NCI-H524 (cell line): ENCODE data around the gene SAA4.
"Not testable (repeated sequence)": the region's sequence is repeated elsewhere in the genome, so short reads cannot be mapped to it uniquely, and the experiment has no call there.

Source experiments
- DNase-seq, 2 experiments: peaks; one replicate each; lab custom pipeline; 2025; lab: John Stamatoyannopoulos, UW

Gene SAA4, protein sequence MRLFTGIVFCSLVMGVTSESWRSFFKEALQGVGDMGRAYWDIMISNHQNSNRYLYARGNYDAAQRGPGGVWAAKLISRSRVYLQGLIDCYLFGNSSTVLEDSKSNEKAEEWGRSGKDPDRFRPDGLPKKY

DNA sequence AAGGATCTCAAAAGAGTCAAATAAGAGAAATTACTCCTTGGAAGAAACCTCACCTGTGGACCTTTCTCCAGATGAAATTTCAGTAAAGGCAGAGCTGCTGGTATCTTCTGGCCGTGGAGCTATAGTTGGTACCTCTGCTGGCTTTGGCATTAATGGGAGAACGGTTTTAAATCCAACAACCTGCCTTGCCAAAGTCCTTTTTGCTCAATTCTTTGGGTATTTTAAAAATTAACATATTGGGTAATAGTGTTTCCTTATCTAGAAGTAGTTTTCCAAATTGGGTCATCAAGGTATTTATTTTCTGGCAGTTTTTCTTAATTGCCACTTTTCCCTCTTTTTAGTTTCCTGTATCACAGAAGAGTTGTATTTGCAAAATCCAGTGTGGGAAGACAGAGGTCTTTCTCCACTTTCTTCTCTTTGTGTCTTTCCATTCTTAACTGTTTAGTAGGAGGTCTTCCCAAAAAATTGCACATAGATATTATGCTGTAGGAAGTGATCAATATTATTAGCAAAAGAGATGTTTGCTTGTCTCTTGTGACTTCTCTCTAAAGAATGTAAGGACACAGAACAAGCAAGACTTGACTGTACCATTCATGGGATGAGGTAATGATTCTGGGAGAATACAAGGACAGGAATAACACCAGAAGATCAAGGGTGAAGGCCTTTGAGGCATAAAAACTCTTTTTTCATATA, at the start of gene SAA4:
Gene SAA4 (minus strand): TSS at position 139 of the 693 bp plus-strand sequence. CDS start 876 bp downstream, outside the sequence.
- DNase-seq, result no peak

DNA sequence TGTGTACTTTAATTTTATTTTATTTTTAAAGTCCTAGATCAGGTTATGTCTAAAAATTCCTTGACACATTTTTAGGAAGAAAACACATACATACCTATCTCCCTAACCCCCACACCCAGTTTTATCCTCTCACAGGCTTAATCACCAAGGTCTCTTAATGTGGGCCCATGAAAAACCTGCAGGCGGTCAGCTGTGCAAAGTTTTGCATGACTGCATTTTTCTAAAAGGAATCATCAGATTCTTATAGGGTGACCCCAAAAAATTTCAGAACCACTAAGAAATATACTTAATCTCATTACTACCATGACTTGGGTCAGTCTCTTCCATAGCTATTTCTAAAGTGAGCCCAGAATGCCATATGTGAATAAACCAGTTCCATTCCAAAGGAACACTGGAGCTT, 49.2 kb upstream of the SAA4 start:
- no peak for DNase-seq

DNA sequence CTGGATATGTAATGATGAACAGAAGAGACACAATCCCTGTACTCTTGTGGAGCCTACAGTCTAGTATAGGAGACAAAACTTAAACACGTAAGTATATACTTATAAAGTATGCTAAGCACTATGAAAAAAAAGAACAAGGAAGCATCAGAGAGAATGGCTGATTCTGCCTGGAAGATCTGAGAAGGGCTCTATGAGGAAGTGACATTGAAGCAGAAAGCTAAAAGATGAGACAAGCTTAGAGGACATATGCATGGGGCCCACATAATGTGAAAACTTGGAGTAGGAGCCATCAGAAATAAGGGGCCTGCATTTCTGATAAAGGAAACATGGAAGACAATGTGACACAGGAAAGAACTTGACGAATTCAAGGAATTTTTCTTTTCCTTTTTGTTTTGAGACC, 46.0 kb upstream of the SAA4 start:
- no peak for DNase-seq

DNA sequence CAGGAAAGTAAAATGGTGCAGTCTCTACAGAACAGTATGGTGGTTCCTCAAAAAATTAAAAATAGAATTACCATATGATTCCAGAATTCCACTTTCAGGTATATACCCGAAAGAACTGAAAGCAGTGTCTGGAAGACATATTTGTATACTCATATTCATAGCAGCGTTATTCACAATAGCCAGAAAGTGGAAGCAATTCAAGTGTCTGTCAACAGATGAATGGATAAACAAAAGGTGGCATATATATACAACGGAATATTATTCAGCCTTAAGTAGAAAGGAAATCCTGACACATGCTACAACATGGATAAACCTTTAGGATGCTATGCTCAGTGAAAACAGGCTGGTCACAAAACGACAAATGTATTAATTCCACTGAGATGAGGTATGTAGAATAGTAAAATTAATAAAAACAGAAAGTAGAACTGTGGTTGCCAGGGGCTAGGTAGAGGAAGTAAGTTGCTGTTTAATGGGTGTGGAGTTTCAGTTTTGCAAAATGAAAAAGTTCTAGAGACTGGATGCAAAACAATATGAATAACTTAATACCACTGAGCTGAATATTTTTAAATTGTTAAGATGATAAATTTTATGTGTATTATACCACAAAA, 43.9 kb upstream of the SAA4 start:
- DNase-seq, result no peak

DNA sequence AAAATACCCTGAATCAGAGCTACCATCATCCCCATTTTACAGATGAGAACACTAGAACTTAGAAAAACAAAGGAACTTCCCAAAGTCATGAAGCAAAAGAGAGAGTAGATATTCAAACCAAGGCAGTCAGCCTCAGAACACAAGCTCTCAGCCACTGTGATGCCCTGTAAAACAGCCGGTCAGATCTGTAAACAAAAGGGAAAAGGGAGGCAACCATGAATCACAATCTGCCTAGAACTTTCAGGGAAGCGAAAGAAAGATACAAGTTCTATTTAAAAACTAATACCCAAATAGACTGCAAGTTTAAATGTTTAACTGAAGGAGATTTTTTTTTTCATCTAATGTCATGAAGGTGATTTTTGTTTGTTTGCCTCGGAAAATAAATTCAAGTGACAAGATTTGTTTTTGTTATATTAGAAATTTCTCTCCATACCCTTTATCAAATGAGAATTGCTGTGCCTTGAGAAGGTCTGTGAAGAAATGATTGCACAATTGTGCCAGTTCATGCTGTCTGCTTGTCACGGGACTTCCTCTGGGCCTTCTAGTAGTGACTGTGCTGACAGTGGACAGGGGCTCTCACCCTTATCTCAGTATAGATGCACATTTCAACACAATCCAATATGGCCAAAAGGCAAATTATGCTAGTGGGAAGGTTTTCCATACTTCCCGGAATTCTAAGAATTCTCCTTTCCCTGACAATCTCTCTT, 41.1 kb upstream of the SAA4 start:
- no peak for DNase-seq

DNA sequence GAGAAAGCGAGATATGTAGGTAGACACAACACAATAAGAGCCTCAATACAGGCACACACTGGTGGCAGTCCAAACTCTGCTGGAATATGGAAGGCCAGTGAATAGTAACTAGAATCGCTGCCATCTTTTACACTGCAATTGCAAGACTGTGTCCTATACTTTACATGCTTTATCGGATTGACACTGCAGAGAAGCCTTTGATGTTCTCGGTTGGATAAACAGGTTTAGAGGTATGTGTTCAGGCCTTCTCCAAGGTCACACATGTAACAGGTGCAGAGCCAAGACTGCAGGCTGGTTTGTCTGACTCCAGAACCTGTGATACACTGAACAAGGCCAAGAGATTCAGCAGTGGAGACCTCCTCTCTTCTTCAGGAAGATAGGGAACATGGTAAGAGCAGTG, 34.6 kb upstream of the SAA4 start:
- DNase-seq, result no peak

DNA sequence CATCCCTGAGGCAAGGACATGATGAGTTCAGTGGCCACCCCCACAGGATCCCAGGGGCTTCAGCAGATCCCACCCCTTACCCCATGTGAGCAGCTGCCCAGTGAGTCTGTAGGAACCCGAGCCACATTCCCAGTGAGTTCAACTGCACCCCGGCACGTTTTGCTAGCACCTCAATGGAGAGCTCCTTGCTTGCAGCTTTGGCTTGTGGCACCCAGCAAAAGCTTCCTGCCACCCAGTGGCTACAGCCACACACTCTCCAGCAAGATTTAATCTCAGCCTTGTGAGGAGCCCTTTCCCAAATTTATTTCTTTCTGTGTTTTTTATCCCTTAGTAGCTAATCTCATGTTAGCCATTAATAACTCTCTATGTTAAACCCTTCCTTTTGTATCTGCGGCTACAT, 33.5 kb upstream of the SAA4 start:
- no peak for DNase-seq

DNA sequence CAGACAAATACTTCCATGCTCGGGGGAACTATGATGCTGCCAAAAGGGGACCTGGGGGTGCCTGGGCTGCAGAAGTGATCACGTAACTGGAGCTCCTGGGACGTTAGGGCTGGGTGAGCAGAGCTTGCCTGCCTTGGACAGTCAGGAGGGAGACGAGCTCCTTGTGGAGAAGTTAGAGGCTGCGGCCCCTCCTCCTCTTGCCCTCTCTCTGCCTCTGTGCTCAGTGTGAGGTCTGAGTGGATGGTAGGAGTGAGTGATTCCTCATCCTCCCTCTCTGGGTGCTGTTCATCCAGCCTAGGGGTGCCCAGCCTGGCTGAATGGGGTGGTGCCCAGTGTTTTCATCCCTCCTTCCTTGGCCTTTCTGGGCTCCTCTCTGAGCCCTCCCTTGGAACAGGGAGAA, 32.6 kb upstream of the SAA4 start:
- DNase-seq, result not testable (repeated sequence)

DNA sequence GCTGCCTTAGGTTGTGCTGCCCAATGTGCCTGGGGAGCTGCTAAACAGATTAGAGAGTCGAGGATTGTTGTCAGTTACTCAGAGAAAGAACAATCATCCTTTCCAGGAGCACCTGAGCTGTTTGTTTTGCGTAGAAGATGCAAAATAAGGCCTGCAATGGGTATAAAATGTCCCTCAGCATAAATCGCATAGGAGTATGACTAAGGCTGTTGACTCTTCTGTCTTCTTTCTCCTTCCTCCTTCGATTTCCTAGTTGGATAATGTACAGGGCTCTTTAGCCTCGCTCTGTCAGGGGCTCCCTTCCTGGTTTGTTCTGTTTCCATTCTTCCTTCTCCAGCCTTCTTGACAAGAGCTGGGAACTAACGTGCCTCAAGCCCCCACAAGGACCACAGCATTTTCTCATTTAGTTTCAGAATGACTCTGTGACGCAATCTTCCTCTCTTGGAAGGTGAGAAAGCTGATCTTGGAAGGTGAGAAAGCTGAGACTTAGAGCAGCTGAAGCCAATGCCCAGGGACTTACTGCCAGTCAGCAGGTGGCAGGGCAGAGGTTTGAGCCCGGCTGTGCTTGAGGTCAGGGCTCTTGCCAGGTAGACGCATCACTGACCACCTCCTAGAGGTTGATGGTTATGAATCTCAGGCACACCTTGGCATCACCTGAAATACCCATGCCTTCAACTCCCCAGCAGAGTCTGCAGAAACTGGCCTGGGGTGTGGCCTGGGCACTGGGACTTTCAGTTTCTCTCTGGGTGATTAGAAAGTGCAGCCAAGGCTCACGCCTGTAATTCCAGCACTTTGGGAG, 30.9 kb upstream of the SAA4 start:
- not testable (repeated sequence) for DNase-seq

DNA sequence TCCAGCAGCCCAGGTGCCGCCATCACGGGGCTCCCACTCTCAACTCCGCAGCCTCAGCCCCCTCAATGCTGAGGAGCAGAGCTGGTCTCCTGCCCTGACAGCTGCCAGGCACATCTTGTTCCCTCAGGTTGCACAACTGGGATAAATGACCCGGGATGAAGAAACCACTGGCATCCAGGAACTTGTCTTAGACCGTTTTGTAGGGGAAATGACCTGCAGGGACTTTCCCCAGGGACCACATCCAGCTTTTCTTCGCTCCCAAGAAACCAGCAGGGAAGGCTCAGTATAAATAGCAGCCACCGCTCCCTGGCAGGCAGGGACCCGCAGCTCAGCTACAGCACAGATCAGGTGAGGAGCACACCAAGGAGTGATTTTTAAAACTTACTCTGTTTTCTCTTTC, 29.3 kb upstream of the SAA4 start, which contains the start of gene SAA1:
Gene SAA1 (plus strand): TSS at position 316 of the 400 bp plus-strand sequence. CDS start 624 bp downstream, outside the sequence.
- DNase-seq, result no peak

DNA sequence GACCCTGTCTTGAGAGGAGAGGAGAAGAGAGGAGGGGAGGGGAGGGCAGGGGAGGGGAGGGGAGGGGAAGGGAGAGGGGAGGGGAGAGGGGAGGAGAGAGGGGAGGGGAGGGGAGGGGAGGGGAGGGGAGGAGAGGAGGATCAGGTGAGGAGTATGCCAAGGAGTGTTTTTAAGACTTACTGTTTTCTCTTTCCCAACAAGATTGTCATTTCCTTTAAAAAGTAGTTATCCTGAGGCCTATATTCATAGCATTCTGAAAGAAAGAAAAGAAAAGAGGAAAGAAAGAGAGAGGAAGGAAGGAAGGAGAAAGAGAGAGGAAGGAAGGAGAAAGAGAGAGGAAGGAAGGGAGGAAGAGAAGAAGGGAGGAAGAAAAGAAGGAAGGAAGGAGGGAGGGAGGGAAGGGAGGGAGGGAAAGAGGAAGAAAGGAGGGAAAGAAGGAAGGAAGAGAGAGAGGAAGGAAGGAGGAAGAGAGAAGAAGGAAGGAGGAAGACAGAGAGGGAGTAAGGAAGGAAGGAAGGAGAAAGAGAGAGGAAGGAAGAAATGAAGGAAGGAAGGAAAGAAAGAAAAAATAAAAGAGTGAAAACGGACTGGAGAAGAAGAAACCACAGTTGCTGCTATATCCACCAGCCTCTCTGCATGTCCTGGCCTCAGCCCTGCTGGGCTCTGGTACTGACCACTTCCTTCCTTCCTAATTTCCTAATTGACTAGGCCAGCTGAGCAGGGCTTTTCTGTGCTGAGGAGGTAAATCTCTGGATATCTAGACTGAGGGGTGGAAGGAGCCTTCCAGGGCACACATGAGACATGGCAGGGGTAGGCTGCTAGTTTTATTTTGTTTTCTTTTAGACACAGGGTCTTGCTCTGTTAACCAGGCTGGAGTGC, 28.3 kb upstream of the SAA4 start:
- DNase-seq, result no peak

DNA sequence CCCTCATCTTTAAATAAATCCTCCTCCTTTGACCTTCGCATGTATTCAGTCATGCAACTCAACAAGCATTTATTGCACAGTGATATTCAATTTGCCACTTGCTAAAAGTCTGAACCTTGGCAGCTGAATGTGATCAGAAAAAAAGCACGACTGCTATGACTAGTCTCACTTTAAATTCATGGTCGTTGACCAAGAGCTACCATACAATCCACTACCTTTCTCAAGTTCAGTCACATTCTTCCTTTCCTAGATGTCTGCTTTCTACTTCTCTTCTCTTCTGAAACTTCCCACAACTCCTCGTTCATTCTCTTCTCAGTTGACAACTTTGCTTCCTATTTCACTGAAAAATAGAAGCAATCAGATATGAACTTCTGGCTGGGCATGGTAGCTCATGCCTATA, 27.4 kb upstream of the SAA4 start:
- no peak for DNase-seq

DNA sequence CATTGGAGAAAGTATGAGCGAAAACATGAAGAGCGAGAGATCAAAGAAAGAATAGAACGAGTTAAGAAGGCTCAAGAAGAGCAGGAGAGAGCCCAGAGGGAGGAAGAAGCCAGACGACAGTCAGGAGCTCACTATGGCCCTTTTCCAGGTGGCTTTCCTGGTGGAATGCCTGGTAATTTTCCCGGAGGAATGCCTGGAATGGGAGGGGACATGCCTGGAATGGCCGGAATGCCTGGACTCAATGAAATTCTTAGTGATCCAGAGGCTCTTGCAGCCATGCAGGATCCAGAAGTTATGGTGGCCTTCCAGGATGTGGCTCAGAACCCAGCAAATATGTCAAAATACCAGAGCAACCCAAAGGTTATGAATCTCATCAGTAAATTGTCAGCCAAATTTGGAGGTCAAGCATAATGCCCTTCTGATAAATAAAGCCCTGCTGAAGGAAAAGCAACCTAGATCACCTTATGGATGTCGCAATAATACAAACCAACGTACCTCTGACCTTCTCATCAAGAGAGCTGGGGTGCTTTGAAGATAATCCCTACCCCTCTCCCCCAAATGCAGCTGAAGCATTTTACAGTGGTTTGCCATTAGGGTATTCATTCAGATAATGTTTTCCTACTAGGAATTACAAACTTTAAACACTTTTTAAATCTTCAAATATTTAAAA, 26.2 kb upstream of the SAA4 start:
- DNase-seq, result not testable (repeated sequence)

DNA sequence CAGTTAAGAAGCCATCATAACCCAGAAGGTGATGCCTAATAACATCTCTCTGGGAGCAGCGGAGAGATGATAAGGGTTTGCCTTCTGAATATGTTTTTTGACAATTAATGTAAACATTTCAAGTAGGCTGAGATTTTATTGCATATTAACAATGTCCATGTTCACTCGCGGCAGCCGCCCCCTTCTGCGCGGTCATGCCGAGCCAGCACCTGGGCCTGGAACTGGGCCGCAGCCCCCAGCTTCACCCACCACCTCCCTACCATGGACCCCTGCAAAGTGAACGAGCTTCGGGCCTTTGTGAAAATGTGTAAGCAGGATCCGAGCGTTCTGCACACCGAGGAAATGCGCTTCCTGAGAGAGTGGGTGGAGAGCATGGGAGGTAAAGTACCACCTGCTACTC, 25.1 kb upstream of the SAA4 start:
- DNase-seq, result no peak

DNA sequence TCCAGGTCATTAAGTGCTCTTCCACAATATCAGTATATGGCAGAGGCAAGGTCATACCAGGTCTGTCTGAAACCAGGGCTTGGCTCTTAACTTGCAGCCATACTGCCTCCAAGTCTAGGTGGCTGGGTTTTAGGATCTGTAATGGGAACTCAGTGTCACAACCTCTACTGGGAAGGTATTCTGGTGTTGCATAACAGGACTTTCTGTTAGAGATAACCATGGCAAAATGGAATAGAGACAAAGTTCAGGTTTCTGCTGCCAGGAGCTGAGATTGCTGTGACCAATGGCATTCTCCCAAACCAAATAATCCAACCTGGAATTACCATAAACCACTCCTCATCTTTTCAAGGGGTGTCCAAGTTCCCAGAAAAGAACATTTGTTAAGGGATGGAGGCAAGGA, 22.7 kb upstream of the SAA4 start:
- DNase-seq, result no peak

DNA sequence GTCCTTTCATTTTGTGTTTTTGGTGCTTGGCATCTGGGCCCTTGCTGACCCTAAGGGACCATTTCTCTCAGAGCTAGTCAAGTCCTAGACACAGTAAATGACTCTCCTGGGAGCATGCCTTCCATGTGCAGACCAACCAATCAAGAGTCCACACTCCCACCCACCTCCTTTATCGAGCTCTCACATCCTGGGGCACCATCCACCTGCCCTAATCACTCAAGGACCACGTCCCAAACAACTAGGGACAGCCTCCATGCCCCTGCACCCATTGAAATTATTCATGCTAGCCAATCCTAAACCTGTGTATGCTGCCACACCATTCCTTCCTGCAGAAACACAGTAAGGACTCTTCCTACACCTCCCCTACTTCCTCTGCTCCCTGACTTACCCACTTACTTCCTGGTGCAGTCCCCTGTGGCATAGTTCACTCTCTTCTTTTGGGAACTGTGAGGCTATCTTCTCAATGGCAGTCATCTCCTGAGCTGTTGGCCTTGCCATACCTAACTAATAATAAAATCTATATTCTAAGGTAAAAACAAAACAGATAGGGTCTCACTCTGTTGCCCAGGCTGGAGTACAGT, 18.3 kb upstream of the SAA4 start:
- DNase-seq, result no peak

DNA sequence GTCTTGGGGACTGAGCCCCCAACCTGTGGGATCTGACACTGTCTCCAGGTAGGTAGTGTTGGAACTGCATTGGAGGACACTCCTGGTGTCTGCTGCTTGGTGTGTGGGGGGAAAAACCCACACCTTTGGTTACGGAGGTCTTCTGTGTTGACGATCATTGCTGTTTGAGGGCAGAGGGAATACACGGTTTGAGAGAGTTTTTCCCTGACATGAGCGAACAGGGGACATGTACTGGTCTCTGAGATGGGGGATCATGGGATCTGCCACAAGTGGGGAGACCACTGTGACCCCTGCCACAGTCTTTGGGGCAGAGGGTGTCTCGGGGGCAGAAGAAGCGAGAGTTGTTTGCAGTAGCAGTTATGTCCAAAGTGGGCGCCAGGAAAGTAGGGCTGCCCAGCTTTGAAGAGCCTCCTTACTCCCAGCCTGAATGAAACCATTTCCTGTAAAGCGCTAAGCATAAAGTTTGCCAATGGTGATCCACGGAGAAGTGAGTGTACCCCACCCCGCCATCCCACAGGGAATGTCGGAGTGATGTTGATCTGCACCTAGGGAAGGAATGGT, 17.3 kb upstream of the SAA4 start:
- DNase-seq, result no peak

DNA sequence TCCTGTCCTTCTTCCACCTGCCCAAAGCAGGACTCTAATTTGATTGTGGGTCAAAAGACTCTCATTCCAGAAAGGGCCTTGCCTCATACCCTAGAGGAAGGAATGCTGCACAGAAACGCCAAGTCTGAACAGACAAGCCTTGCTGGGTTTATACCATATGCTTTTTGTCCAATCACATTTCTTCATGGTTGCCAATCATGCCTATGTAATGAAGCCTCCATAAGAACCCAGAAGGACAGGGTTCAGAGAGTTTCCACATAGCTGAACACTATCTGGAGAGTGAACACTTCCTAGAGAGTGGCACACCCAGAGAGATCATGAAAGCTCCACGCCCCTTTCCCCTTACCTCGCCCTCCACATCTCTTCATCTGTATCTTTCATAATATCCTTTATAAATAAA, 16.6 kb upstream of the SAA4 start:
- no peak for DNase-seq

DNA sequence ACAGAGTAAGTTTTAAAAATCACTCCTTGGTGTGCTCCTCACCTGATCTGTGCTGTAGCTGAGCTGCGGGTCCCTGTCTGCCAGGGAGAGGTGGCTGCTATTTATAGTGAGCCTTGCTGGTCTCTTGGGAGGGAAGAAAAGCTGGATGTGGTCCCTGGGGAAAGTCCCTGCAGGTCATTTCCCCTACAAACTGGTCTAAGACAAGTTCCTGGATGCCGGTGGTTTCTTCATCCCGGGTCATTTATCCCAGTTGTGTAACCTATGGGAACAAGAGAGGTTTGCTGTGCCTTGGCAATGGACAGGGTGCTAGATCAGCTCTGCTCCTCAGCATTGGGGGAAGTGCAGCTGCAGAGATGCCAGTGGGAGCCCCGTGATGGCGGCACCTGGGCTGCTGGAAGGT, 12.0 kb upstream of the SAA4 start, which contains the start of gene SAA2:
Gene SAA2 (minus strand): TSS at position 108 of the 400 bp plus-strand sequence. CDS start 657 bp downstream, outside the sequence.
- no peak for DNase-seq

DNA sequence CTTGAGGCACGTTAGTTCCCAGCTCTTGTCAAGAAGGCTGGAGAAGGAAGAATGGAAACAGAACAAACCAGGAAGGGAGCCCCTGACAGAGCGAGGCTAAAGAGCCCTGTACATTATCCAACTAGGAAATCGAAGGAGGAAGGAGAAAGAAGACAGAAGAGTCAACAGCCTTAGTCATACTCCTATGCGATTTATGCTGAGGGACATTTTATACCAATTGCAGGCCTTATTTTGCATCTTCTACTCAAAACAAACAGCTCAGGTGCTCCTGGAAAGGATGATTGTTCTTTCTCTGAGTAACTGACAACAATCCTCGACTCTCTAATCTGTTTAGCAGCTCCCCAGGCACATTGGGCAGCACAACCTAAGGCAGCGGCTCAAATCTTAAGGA, 10.6 kb upstream of the SAA4 start:
- DNase-seq, result not testable (repeated sequence)
